Lower leg skin (tissue), 3 donors: Measurements from ENCODE around the gene KRTAP5-10.

Source experiments
- CTCF ChIP-seq, 3 donors: fragments of 450-650 bp; IDR thresholded peaks; one replicate each; pipeline ENCODE4 v1.5.1; 2016; ENCODE audit warnings: antibody characterized with exemption in 3 of 3, mild to moderate bottlenecking in 3 of 3, moderate library complexity in 2 of 3
- POLR2A ChIP-seq, 2 donors: fragments of 450-650 bp; IDR thresholded peaks; one replicate each; pipeline ENCODE4 v1.6.1; 2016 to 2017; ENCODE audit warnings: antibody characterized with exemption in 2 of 2, mild to moderate bottlenecking in 1 of 2, moderate library complexity in 1 of 2

GRCh38 chr11:71577469-71578004 is 12.2 kb downstream of the KRTAP5-10 start:
- no peak for TF ChIP-seq CTCF (IDR thresholded peaks at IDR 0.05)
- TF ChIP-seq POLR2A (IDR thresholded peaks at IDR 0.05): no peak
